GM21528 (cell line): Measurements from ENCODE around the gene TSPAN18.

Experiments used
- ATAC-seq: cut with Tn5 transposase; IDR thresholded peaks from one replicate; pipeline ENCODE4 v1.9.1; 2021; ENCODE audit warnings: mild to moderate bottlenecking, moderate library complexity; ENCODE audit not compliant: unreplicated experiment, low FRiP score

Gene TSPAN18, protein sequence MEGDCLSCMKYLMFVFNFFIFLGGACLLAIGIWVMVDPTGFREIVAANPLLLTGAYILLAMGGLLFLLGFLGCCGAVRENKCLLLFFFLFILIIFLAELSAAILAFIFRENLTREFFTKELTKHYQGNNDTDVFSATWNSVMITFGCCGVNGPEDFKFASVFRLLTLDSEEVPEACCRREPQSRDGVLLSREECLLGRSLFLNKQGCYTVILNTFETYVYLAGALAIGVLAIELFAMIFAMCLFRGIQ

DNA sequence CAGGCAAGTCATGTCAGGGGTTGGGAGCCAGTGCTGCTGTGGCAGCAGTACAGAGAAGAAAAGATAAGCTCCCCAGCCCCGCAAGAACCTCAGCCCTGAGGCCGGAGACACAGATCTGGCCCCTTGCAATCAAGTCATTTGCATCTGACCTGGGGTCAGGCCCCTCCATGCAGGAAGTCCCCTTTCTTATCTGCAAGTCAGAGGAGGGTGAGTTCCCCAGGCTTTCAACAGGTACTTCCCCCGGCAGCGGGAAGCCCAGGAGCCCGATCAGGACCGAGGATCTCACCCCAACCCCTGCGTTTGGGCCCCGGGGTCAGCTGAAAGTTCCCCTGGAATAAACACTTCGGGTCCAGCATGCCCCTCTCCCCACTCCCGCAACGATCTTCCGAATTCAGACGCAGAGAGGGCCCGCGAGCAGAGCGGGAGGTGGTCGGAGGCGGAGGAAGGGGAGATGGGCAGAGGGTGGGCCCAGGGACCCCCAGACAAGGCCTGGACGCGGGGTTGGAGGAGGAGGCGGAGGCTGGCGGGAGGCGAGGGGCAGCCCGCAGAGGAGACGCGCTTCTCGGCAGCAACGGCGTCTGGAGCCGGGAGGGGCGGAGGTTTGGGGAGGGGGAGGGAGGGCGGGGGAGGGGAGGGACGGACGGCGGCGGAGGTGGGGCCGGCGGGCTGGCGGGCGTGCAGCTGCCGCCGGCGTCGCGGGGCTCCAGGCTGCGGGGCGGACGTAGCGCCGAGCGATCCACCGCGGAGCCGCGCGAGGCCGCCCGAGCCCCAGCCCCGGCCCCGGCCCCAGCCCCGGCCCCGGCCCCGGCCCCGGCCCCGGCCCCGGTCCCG is at the start of gene TSPAN18:
TSPAN18 (plus strand) TSS at position 680 of the 831 bp plus-strand sequence. CDS start 179,455 bp downstream, outside the sequence.
- peak; percentile 83 for ATAC-seq

DNA sequence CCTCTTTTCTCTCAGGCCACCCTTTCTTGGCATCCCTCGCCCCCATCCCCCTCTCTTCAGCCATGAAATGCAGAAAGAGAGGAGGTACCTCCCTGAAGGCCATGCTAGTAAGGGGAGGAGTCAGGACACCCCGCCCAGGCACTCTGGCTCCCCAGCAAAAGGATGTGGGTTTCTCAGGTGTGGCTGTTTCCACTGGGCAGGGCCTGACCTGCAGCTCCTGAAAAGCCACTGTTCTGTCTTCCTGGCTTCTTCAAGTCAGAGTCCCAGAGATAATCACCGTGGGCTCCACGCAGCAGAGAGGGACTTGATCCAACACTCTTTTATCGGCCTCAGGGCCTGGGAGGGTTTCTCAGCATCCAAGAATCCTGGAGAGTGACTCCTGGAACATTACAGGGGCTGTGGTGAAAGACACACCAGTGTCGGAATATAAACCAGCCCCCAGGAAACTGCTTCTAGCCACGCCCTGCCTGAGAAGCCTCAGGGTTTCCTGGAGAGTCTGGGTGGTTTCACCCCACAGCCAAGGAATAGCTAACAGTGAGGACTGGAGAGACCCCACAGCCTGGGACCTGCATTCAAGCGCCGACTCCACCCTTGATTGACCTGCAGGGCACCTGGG is 45.7 kb upstream of the TSPAN18 start:
- ATAC-seq = no peak

DNA sequence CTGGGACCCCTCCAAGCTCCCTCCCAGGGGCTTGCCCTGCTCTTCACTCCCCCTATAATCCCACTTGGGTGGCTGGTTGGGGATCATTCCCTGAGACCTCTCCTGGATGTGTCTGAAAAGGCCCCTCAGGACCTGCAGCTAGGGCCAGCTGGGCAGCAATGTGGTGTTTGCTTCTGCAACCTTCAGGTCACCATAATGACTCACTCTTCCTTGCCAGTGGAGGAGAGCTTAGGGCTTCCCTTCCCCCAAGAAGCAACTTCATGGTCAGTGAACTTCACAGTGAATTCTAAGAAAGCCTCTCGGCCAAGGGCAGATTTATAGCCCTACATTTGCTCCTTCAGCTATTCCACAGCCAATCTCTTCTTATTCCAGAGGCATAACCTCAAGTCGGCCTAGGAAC is 45.1 kb upstream of the TSPAN18 start:
- no peak for ATAC-seq

DNA sequence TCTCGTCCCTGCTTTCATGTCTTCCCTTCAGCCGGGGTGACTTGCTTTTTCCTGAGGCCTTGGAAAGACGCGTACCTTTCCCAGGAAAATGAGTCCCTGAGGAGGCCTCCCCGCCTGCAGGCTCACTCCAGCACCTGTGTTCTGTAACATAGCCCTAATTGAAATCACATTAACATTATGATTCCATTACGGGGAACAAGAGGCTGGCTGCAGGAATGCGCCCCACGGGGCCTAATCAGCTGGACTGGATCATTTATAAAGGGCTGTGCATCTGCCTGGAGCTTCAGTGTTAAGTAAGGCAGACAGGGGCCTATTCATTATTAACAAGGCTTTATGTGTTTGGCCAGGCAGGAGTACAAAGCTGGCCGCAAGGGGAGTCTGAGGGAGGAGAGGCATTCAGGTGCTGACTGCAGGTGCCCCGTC is 41.9 kb upstream of the TSPAN18 start:
- ATAC-seq = no peak

DNA sequence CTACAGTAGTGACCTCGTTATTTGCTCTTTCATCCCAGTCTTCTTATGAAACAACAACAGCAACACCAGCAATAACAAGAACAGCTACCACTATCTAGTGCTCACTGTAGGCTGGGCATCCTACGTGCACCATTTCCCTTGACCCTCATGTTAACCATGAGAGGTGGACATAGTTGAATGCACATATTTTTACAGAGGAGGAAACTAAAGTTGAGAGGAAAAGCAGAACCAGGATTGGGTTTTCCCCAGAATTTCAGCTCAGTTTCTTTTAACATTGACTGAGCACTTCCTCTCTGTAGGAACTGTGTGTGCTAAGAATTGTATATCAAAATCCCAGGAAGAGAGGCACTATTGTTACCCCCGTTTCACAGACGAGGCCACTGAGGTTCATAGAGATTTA is 39.4 kb upstream of the TSPAN18 start:
- no peak for ATAC-seq

DNA sequence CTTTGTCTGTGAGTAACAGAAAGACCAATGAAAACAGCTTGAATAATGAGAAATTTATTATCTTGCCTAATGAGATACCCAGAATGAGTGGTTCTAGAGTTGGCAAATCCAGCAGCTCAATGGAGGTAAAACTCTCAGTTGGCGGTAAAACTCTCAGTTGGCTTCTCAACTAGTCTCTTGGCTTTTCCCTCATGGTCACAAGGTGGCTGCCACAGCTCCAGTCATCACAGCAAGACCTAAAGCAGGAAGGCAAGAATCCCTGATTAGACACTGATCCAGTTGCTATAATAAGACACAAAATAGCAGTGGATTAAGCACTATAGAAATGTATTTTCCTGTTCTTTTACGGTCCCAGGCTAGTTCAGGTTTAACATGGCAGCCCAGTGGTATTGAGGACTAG is 37.5 kb upstream of the TSPAN18 start:
- ATAC-seq = no peak

DNA sequence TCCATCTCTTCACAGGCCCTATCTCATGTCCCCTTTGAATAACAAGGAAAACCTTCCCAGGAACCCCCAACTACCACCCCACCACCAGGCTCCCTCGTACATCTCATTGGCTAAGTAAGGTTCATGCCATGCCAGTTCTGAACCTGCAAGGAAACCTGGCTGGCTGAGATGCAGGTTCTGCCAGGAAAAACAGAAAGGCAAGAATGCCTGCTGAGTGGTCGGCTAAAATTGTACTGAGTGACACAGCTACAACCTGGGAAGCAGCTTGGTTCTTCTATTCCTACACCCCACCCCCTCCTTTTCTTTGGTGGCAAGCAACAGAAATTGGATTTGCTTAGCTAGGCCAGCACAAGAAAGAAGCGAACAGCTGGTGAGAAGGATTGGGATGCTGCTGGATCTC is 36.1 kb upstream of the TSPAN18 start:
- ATAC-seq = no peak

DNA sequence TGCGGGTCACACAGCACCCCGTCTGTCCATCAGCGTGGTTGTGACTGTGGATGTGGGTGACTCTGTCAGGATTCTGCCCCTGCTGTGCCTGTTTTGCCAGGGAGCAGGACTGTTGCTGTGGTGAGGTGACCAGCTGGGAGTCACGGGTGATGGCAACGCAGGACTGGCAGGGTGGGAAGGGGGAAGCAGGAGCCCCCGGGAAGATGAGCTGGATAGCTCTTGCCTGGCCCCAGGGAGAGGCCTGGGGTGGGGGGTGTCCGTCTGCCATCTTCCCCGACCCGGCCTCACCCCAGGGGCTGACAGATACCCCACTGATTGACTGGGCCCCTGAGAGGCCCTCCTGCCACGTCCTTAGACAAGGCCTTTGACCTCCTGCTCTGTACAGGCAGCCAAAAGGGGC is 34.3 kb upstream of the TSPAN18 start:
- no peak for ATAC-seq

DNA sequence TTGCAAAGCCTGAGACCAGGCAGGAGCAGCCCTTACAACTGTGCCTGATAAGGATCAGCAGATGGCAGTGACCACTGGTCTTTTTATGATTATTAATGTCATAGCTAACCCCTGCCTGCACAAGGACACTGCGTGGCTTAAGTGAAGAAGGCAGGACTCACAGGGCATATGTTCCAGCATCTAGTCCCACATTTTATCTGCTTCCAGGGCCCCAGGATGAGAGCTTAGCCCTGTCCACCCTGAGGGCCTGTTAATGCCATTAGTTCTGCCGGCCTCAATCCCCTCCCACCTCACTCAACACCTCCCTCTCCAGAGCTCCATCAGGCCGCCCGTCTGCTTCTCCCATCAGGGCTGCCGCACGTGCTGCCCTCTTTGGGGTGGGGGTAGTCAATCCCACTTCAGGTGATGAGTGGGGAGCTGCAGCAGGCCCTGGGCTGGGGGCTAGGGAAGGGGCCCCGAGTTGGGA is 33.1 kb upstream of the TSPAN18 start:
- no peak for ATAC-seq

DNA sequence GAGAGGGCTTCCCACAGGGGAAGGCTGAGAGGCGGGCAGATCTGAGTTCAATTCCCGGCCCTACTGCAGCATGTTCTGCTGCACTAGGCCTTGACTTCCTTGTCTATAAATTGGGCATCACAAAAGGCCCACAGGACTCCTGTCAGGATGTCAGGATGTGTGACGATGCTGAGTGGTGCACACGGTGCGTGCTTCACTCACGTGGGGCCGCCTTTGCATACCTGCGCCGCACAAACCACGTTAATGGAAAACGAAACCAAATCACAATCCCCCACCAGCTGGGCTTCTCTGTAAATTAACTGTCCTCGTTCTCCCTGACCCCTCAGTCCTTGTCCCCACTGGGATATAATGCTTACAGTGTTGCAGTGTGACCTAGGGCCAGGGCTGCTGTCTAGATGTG is 32.3 kb upstream of the TSPAN18 start:
- no peak for ATAC-seq

DNA sequence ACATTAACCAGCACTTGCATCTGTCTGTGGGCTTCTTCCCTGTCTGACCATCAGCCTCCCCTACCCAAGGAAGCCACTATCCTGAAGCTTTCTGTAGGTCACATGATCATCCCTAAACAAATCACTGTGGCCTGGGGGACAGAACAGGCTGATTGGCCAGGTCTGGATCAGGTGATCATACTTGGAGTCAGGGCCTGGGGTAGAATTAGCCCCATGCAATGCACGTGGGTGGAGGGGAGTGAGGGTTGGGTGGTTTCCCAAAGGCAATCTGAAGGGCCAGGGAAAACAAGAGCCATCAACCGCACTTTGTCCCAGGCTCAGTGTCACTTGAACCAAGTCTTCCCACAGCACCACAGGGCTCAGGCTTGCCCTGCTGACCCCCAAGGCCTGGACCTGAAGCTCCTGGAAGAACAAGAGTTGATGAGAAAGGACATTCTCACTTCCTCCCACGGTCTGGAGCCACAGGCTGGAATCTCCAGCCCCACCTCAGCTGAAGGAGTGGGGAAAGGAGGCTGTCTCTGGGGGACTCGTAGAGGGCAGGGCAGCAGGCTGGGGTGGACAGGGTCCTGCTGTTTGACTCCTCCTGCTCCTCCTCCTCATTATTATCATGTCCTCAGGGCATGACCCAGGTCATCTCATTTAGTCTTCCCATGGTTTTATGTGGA is 31.5 kb upstream of the TSPAN18 start:
- no peak for ATAC-seq

DNA sequence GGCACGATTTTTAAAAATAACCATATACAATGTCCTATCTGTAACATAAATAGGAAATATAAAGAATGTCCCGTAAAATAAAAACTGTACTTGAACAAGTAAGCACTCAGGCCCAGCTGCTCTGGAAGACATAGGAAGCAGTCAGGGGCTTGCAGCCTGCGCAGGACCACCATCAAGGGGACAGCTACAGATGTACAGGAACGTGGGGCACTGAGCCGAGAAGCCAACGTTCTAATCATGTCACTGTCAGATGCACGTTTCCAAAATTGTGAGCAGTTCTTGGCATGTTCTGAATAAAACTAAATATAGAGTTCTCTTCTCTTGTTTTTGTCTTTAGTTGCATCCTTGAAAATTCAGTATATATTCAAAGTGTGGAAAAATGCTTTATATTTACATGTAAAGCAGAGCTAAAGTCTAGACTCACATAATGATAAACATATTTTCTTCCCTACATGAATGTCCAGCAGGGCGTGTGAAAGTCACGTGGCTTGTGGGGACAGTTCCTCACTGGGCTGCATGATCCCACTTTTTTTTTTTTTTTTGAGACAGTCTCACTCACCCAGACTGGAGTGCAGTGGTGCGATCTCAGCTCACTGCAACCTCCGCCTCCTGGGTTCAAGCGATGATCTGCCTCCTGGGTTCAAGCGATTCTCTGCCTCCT is 28.4 kb upstream of the TSPAN18 start:
- ATAC-seq = no peak

DNA sequence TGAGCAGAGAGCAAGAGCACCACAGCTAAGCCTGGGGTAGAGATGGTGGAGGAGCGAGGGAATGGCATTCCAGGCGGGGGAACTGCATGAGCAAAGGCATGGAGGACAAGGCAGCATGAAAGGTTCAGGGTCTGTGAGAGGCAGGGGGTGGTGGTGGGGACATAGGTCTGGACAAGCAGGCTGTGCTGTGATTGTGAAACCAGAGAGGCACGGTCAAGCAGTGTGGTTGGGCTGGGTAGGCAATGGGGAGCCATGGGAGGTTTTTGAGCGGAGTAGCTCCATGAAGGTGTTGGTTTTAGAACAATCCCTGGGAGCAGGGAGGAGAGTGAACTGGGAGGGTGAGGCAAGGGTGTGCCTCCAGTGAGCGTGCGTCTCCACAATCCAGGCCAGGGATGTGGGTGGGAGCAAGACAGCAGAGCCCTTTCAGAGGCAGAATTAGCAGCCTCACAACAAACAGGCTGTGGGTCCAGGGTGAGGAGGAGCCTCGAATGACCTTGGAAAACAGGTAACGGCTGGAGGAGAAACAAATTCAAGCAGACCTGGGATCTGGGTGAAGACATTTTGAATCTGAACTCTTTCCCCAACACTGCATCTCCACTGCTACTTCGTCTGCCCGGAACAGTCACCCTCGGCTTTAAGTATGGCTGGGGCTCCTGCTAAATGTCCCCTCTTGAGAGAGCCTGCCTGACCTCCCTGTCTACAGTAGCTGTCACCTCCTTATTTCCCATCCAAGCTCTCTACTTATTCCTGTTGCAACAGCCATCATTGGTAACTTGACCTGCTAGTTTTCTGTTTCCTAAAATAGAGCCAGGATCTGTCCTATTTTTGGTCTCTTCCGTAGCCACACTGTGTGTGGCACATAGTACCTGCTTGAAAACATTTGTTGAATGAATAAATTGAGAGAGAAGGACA is 27.0 kb upstream of the TSPAN18 start:
- no peak for ATAC-seq

DNA sequence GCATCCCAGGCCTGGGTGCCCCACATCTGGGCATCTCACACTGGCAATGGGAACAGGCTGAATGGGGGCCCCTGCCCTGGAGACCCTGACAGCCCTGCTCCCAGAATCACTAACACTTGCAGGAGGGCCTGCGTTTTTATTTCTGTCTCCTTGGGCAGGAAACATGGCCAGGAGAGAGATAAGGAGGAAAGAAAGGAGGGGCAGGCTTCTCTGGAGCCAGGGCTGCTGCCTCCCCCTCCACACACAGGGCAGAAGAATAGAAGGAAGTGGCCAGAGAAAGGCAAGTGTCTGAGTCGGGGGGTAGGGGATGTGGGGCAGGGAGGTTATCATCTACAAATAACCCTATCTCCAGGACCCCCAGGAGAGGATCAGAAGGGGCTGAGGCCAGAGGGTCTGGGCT is 25.5 kb upstream of the TSPAN18 start:
- ATAC-seq = no peak

DNA sequence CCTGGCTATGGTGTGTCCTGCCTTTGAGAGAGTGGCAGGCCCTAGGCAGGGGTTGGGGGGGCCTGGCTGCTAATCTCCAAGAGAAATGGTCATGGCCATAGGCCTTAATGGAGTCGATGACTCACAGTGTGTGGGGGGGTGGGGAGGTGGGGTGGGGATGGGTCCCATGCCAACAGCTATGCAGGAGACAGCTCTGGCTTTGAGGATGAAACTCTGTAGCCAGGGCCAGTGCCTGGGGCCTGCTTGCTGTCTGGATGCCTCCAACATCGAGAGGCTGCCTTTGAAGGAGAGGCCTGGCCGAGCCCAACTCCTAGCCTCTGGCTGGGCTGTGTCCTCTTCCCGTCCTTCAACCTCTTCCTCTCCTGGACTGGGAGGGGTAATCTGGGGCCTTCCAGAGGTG is 23.9 kb upstream of the TSPAN18 start:
- no peak for ATAC-seq

DNA sequence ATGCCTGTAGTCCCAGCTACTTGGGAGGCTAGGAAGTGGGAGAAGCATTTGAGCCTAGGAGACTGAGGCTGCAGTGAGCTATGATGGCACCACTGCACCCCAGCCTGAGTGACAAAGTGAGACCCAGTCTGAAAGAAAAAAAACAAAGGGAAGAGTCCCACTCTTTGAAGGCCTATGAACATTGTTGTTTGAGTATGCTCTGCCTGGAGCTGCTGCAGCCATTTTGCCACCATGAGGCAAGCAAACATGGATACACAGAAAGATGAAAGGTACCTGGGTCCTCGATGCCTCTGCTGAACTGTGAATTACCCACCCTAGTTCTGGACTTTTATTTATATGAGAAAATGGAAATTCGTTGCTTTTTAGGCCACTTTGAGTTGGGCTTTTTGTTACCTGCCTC is 19.7 kb upstream of the TSPAN18 start:
- ATAC-seq = no peak

DNA sequence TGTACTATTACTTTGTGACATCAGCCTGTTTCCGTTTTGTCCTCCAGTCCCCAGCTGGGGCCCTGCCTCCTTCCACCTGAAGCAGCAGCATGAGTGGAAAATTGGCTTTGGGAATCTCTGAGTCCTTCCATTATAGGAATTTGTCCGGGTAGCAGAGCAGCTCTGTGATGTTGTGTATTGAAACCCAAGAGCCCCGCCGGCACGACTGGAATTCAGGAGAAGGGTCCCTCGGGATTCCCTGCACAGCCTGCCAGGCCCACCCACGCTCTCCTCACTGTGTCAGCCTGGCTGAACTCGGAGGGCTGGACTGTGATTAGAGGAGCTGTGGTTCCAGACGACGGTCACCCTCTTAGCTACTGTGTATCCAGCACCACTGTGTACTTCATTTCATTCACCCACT is 18.8 kb upstream of the TSPAN18 start:
- ATAC-seq = no peak

DNA sequence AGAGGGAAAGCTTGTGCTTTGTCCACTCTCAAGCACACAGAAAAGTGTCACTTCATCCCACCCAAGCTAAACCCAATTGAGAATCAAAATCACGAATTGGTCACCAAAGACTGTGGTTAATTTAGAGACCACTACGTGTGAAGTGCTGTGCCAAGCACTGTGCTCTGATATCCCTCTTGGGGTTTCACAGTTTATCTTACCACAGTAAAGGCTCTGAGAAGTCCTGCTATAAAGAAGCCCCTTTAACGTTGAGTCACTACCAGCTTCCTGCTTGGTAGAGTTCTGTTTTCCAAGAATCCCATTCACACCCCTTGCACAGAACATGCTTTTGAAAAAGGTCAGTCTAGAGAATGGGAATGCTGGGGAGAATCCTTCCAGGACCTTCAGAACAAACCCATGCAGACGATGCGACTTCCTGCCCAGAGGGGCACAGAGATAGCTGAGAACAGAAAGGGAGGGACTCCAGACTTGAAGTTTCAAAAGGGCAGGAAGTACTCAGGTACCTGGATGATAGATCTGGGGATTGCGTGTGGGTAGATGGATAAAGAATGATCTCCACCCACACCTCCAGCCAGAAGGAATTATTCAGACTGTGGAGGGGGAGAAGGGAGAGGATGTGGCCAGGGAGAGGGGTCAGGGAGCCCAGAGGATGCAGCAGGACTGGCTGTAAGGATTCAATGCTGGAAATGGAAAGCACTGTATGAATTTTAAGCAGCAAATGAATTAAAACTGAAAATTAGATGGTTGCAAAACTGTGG is 18.1 kb upstream of the TSPAN18 start:
- no peak for ATAC-seq

DNA sequence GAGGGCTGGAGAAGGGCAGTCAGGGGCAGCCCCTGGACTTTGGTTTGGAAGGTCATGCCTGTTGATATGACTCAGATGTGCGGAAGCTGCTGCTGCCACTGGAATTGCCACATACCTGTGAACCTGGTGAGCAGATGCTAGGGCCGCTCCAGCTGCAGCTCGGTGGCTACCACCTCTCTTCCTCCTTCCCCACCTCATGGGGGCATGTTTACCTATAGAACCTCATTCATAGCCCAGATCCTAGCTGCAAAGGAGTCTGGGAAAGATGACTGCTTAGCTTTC is 17.5 kb upstream of the TSPAN18 start:
- no peak for ATAC-seq
